MCF 10A (cell line): ENCODE data around the gene LRP1B. TPM values are rescaled to one million over a fixed set of nuclear protein-coding genes. Genes with fewer than 3 reads are reported as not detected.

Source experiments
- BruUV-seq: library from RNA; stranded (reverse); fragments of 400-500 nt; replicated peaks from 2 replicates; lab custom pipeline; 2021; lab: Mats Ljungman, UMichigan
- CTCF ChIA-PET: fragments of 300-600 bp; sonication (Branson Sonifier 250); formaldehyde crosslinking; extraction: SDS; loops from one replicate; lab custom pipeline; 2021; ENCODE audit warnings: antibody characterized with exemption, inconsistent platforms; lab: Yijun Ruan, JAX
- POLR2A ChIA-PET: fragments of 300-600, 350-650 bp; sonication (Branson Sonifier 250); formaldehyde crosslinking; extraction: SDS; loops from one replicate; lab custom pipeline; 2020; ENCODE audit warnings: antibody characterized with exemption, inconsistent platforms; lab: Yijun Ruan, JAX
- DNase-seq: peaks from one replicate; pipeline ENCODE4 v3.0.0-alpha.2; 2018; ENCODE audit not compliant: unreplicated experiment
- H3K27ac Mint-ChIP-seq: one replicate; pipeline ENCODE4 v1.8.0; 2022; ENCODE audit warnings: mild to moderate bottlenecking, low read depth, mixed read lengths; ENCODE audit not compliant: unreplicated experiment
- H3K27me3 Mint-ChIP-seq: one replicate; pipeline ENCODE4 v1.8.0; 2022; ENCODE audit warnings: mixed read lengths; ENCODE audit not compliant: insufficient read depth, unreplicated experiment
- H3K36me3 Mint-ChIP-seq: one replicate; pipeline ENCODE4 v1.8.0; 2022; ENCODE audit warnings: mild to moderate bottlenecking, moderate library complexity, mixed read lengths; ENCODE audit not compliant: insufficient read depth, unreplicated experiment
- H3K4me1 Mint-ChIP-seq: one replicate; pipeline ENCODE4 v1.8.0; 2022; ENCODE audit warnings: mixed read lengths; ENCODE audit not compliant: insufficient read depth, unreplicated experiment
- H3K4me3 Mint-ChIP-seq: one replicate; pipeline ENCODE4 v1.8.0; 2022; ENCODE audit warnings: mild to moderate bottlenecking, moderate library complexity, mixed read lengths; ENCODE audit not compliant: unreplicated experiment
- H3K9me3 Mint-ChIP-seq: one replicate; pipeline ENCODE4 v1.8.0; 2022; ENCODE audit warnings: mixed read lengths; ENCODE audit not compliant: unreplicated experiment
- CTCF ChIP-seq: fragments of 200-600 bp; IDR thresholded peaks from one replicate; pipeline ENCODE4 v1.8.0; 2022; ENCODE audit warnings: antibody characterized with exemption, mild to moderate bottlenecking; ENCODE audit not compliant: unreplicated experiment
- intact Hi-C: fragments of 100-400 bp; cut with micrococcal nuclease; formaldehyde crosslinking; loops from 2 replicates; pipeline ENCODE4 v1.14.1; 2022
- total RNA-seq: library from RNA; stranded (reverse); gene quantifications from 2 replicates; pipeline ENCODE4 v1.2.3, GENCODE V29; 2022

Gene LRP1B
- total RNA-seq, 1 experiment from 2014 or later = not detected

GRCh38 chr2:140862181-140862580, 1268.6 kb downstream of the LRP1B start:
- POLR2A ChIA-PET = no interaction called here
- TF ChIP-seq CTCF = no peak
- Mint-ChIP-seq H3K27me3 (no peaks in the 10 kb centered on the region), H3K36me3 (no peaks in the 10 kb centered on the region), H3K4me3 (no peak overlapping the region), H3K9me3 (peaks cover 5% of the 10 kb centered on the region), H3K4me1 (no peaks in the 10 kb centered on the region), H3K27ac (no peak overlapping the region)
- DNase-seq = no peak
- no TSS peak for BruUV-seq
- CTCF ChIA-PET = interaction anchor here (0.5 to 2.4 kb wide), 8 partner anchors 8 to 1216 kb away, joined by 3 to 7 read pairs (median 3); no protein-coding TSS in a partner anchor
- intact Hi-C loops = loop anchor here (5.0 kb wide), 4 partner anchors 275 to 1940 kb away; no protein-coding TSS in a partner anchor

- Mint-ChIP-seq H3K4me3 (no peak overlapping the region), H3K4me1 (no peaks in the 10 kb centered on the region), H3K27me3 (no peaks in the 10 kb centered on the region), H3K36me3 (no peaks in the 10 kb centered on the region), H3K27ac (no peak overlapping the region), H3K9me3 (peaks cover under 1% of the 10 kb centered on the region)
- TF ChIP-seq CTCF = no peak
- ChIA-PET POLR2A (no interaction called here), CTCF (interaction anchor here (0.5 to 1.3 kb wide), 4 partner anchors 13 to 834 kb away, joined by 3 to 4 read pairs (median 3); no protein-coding TSS in a partner anchor)
- intact Hi-C loops = loop anchor here (5.0 kb wide), 4 partner anchors 274 to 1939 kb away; no protein-coding TSS in a partner anchor
- DNase-seq = no peak
- BruUV-seq = no TSS peak
Measured at GRCh38 chr2:140861666-140862065, 1269.2 kb downstream of the LRP1B start.

GRCh38 chr2:140855471-140855870, 1275.3 kb downstream of the LRP1B start:
- DNase-seq = no peak
- Mint-ChIP-seq H3K4me1 (no peaks in the 10 kb centered on the region), H3K9me3 (no peaks in the 10 kb centered on the region), H3K27me3 (peaks cover 12% of the 10 kb centered on the region), H3K36me3 (no peaks in the 10 kb centered on the region), H3K27ac (no peak overlapping the region), H3K4me3 (no peak overlapping the region)
- no peak for TF ChIP-seq CTCF
- no TSS peak for BruUV-seq
- CTCF ChIA-PET = interaction anchor here (0.6 to 2.0 kb wide), 3 partner anchors 9 to 1927 kb away, joined by 3 to 11 read pairs (median 3); no protein-coding TSS in a partner anchor
- intact Hi-C loops = no loop called here
- POLR2A ChIA-PET = interaction anchor here (1.2 kb wide), 1 partner anchor 222 kb away, joined by 3 read pairs; no protein-coding TSS in a partner anchor

- intact Hi-C loops = no loop called here
- no peak for DNase-seq
- no peaks in the 10 kb centered on the region for H3K9me3 Mint-ChIP-seq
- H3K36me3 Mint-ChIP-seq = no peaks in the 10 kb centered on the region
- no peak for TF ChIP-seq CTCF
- peaks cover 25% of the 10 kb centered on the region for H3K27me3 Mint-ChIP-seq
- no peak overlapping the region for H3K4me3 Mint-ChIP-seq
- H3K4me1 Mint-ChIP-seq = no peaks in the 10 kb centered on the region
- no TSS peak for BruUV-seq
- CTCF ChIA-PET = interaction anchor here (1.0 kb wide), 1 partner anchor 12 kb away, joined by 4 read pairs; no protein-coding TSS in a partner anchor
- H3K27ac Mint-ChIP-seq = no peak overlapping the region
- POLR2A ChIA-PET = no interaction called here
Measured at GRCh38 chr2:140851258-140851981, 1279.4 kb downstream of the LRP1B start.
